ENCODE results near the gene APOB.

Gene APOB

DNA sequence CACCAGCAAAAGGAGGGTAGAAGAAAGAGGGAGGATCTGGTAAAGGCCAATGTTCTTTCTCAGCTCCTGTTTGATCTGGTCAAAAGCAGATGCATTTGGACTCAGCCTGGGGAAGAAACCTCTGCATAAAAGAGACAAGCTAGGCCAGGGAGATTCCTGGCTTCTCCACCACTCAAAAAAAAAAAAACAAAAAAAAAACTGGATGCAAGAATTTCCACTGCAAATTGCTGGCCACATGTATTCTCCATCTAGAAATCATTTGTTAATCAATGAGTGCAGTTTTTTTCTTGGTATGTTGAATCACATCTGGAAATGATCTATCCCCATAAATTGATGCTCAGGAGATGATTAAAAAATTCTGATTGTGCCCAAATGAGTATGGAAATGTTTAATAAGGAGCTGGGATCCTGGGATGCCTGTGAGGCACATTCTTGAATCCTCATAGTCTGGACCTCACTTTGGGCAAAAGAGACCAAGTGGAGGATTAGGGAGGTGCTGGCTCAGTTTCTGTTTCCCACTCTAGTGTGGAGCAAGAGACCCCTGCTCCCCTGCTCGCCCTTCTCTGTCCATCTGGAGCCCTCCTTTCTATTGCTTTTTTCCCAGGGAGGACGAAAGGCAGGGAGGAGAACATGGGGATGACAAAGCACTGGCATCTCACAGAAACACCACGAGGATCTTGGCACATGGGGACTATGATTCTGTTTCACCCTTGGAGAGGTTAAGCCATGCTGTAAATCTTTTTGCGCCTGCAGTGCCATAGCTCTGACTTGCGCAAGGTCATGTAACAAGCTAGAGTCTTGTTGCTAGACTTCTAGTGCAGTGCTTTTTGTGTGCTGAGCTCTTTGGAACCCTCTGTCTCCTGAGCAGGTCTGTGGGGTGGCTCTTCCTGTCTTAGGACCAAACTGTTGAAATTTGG lies 57.6 kb downstream of the APOB start:
- H3K27me3 Mint-ChIP-seq (ENCODE audit: low read depth): peaks cover 20% of the 10 kb centered on the region
- peak overlapping the region in 2 of 3 experiments; percentile 15 to 51 for H3K27ac Mint-ChIP-seq
- TF ChIP-seq, protein P1, sequence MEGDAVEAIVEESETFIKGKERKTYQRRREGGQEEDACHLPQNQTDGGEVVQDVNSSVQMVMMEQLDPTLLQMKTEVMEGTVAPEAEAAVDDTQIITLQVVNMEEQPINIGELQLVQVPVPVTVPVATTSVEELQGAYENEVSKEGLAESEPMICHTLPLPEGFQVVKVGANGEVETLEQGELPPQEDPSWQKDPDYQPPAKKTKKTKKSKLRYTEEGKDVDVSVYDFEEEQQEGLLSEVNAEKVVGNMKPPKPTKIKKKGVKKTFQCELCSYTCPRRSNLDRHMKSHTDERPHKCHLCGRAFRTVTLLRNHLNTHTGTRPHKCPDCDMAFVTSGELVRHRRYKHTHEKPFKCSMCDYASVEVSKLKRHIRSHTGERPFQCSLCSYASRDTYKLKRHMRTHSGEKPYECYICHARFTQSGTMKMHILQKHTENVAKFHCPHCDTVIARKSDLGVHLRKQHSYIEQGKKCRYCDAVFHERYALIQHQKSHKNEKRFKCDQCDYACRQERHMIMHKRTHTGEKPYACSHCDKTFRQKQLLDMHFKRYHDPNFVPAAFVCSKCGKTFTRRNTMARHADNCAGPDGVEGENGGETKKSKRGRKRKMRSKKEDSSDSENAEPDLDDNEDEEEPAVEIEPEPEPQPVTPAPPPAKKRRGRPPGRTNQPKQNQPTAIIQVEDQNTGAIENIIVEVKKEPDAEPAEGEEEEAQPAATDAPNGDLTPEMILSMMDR (IDR thresholded peaks at IDR 0.05; ENCODE audit: unreplicated experiment in 3 of 3): no peak
- no peak overlapping the region for H3K4me3 Mint-ChIP-seq
- peaks cover 30% of the 10 kb centered on the region for H3K4me1 Mint-ChIP-seq
- no peaks in the 10 kb centered on the region for H3K36me3 Mint-ChIP-seq (ENCODE audit: low read depth)
- no peaks in the 10 kb centered on the region for H3K9me3 Mint-ChIP-seq

DNA sequence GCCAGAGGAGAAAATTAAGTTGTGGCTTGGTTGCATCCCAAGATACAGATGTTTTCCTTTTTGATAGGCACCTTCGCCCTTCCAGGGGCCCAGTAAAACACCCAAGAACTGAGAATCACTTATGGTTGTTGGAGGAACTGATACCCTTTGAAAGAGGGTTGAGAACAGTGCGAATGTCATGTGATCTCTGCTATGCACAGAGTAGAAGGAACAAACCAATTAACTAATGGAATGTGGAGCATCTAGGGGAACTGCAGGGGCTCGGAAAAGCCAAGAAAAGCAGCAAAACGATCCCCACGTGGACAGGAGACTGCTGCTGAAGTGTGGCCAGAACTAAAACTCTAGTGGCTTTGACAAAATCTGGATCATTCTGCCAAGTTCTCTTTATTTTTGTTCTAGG lies 58.8 kb downstream of the APOB start:
- TF ChIP-seq, protein P1 (IDR thresholded peaks at IDR 0.05; ENCODE audit: unreplicated experiment in 3 of 3): no peak
- no peaks in the 10 kb centered on the region for H3K36me3 Mint-ChIP-seq (ENCODE audit: low read depth)
- H3K9me3 Mint-ChIP-seq: no peaks in the 10 kb centered on the region
- H3K4me1 Mint-ChIP-seq: peaks cover 32% of the 10 kb centered on the region
- H3K4me3 Mint-ChIP-seq: no peak overlapping the region
- H3K27ac Mint-ChIP-seq: no peak overlapping the region
- peaks cover 16% of the 10 kb centered on the region for H3K27me3 Mint-ChIP-seq (ENCODE audit: low read depth)

DNA sequence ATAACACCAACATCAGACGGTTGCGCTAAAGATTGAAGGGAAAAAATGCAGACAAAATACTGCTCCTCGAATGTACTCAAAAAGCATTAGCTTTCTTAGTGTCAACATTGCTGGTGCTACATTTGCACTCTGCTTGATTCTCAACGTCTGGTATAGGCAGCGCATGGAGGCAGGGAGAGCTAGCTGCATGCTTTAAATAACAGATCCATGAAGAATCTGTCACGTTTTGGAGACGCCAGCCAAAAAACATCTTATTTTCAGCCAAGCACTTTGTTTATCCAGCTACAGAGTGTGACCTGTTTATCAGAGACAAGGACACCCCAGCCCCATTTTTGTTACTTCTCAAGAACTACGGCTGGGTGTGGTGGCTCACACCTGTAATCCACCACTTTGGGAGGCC lies 59.5 kb downstream of the APOB start:
- Mint-ChIP-seq H3K27ac (no peak overlapping the region), H3K9me3 (no peaks in the 10 kb centered on the region), H3K4me1 (peaks cover 32% of the 10 kb centered on the region), H3K36me3 (ENCODE audit: low read depth) (no peaks in the 10 kb centered on the region), H3K4me3 (no peak overlapping the region), H3K27me3 (ENCODE audit: low read depth) (peaks cover 16% of the 10 kb centered on the region)
- TF ChIP-seq, protein P1 (IDR thresholded peaks at IDR 0.05; ENCODE audit: unreplicated experiment in 3 of 3): no peak

DNA sequence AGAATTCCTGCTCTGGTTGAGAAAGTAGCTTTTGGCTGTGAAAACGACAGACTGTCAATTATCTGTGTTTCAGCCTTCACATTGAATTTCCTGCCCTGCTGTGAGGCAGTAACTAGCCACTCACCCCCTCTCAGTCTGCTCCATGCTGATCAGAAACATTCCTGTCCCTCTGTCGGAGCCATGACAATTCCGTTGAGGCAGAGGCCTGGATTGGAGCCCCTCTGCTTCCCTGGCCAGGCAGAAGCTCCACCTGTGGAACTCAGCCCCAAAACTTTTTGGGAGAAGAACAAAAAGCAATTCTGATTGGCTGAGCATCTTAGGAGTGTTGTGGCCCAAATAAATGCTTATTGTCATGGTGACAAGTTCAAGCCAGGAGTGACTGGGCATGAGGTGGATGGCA lies 60.0 kb downstream of the APOB start:
- Mint-ChIP-seq H3K4me1 (peaks cover 32% of the 10 kb centered on the region), H3K27ac (peak overlapping the region in 1 of 3 experiments; percentile 41), H3K36me3 (ENCODE audit: low read depth) (no peaks in the 10 kb centered on the region), H3K9me3 (no peaks in the 10 kb centered on the region), H3K4me3 (no peak overlapping the region), H3K27me3 (ENCODE audit: low read depth) (peaks cover 16% of the 10 kb centered on the region)
- TF ChIP-seq, protein P1 (IDR thresholded peaks at IDR 0.05; ENCODE audit: unreplicated experiment in 3 of 3): no peak

DNA sequence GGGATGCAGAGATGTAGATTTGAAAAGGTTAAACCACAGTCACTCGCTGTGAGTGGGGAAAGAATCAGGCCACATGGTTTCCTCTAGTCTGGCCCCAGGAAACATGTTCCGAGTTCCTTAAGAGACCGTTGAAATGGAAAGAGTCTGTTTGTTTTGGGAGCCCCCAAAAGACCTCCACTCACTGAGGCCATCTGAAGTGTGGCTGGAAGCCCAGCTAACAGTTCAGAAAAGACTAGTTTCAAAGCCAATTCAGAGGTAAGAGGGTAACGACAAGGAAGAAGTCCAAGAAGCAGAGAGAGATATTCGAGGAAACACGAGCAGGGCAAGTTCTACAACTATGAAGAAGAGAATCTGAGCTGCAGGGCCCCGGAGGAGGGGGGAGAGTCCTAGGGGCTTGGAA lies 61.0 kb downstream of the APOB start:
- H3K4me3 Mint-ChIP-seq: no peak overlapping the region
- peaks cover 37% of the 10 kb centered on the region for H3K4me1 Mint-ChIP-seq
- H3K27ac Mint-ChIP-seq: peak overlapping the region; percentile 4 to 27 (median 9)
- H3K27me3 Mint-ChIP-seq (ENCODE audit: low read depth): peaks cover 16% of the 10 kb centered on the region
- no peaks in the 10 kb centered on the region for H3K36me3 Mint-ChIP-seq (ENCODE audit: low read depth)
- peaks cover 6% of the 10 kb centered on the region for H3K9me3 Mint-ChIP-seq
- TF ChIP-seq, protein P1 (IDR thresholded peaks at IDR 0.05; ENCODE audit: unreplicated experiment in 3 of 3): no peak
